ENCODE measurements around the gene ACSM2A.
"Not testable (repeated sequence)": the region's sequence is repeated elsewhere in the genome, so short reads cannot be mapped to it uniquely, and the experiment has no call there.

ACSM2A gene

DNA sequence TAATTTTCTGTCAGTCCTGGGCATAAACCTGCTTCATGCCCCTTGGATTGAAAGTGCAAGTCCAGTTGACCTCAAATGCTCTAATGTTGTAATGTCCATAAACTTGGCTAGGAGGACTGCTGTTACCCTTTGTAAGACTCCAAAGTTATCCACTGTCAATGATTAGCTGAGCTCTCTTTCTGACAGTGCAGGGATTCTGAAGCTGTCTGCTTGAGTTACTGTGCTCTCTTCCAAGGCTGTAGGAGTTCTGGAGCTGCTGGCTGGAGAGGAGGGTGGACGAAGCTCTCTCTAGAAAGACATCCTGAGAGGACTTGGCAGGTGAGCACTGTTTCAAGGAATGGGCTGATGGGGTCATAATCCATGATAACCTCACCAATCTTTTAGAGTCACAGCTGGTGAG is at the start of gene ACSM2A:
ACSM2A (plus strand) TSS at position 158 of the 400 bp plus-strand sequence. CDS start 8,594 bp downstream, outside the sequence.
- FAIRE-seq = not testable (repeated sequence)

DNA sequence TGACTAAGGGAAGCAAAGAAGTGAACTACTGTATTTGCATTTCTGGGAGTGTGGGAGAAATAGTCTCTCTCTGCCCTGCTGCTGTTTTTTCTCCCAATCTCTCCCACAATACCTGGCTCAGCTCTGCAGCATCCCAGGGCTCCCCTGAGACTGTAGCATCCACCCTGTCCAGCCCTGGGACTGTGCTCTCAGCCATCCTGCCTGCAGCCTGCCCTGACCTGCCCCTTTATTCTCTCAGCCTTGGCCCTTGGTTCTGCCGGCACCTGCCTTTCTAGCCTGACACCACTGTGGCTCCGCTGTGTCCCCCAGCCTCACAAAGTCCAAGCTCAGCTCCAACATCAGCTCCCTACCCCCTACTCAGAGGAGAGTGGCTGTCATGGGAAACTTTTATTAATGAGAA is 48.7 kb upstream of the ACSM2A start:
- no peak for FAIRE-seq

DNA sequence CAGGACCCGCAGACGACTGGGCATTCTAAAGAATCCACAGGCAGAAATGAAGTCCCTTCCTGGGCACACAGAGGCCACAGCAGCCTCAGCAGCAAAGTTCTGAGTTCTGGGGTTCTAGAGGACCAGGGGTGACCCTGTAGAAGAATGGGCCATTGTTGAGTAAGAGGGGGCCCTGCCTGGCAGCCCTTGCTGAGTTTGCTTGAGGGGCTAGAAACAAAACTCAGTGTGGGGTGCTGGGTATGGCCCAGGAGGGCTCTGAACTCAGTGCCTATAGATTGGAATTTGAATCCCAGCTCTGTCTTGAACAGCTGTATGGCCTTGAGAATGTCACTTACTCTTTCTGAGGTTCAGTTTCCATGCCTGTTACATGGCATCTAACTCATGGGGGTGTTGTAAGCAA is 46.7 kb upstream of the ACSM2A start, which contains the start of gene PDILT:
PDILT (minus strand) TSS at position 101 of the 400 bp plus-strand sequence. CDS start 5,437 bp downstream, outside the sequence.
- no peak for FAIRE-seq

DNA sequence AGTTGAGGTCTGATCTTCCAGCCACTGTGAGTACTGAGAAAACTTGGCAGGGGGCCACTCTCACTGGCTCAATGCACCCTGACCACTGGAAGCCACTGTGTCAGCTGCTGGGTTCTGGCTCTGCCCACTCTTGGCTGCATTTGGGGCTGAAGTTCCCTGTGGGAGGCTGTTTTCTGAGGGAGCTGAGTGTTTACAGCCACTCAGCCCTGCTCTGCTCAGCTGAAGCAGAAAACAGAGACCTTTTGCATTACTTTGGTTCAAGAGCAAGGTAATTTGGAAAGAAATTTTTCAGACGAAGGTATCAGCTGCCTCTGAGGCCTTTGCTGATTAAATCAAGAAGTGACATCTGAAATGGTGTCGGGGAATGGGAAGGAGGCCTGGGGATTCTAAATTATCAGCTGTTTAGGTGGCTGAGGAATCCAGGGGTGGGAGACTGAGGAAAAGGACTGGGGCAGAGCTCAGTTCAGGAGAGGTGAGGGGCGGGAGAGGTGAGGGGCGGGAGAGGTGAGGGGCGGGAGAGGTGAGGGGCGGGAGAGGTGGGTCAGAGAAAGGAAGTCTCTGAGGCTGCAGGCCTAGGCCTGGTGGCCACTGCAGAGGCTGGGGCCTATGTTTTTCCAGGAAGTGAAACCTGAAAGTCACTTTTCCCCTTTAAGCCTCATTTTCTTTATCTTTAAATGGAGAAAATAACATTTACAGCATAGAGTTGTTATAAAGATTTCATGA is 41.8 kb upstream of the ACSM2A start, which contains the start of gene ACSM5:
ACSM5 (plus strand) TSS at position 137 of the 723 bp plus-strand sequence. CDS start 1,951 bp downstream, outside the sequence.
- FAIRE-seq = no peak

GRCh38 chr16:20410121-20410723 is 41.1 kb upstream of the ACSM2A start:
- no peak for FAIRE-seq

DNA sequence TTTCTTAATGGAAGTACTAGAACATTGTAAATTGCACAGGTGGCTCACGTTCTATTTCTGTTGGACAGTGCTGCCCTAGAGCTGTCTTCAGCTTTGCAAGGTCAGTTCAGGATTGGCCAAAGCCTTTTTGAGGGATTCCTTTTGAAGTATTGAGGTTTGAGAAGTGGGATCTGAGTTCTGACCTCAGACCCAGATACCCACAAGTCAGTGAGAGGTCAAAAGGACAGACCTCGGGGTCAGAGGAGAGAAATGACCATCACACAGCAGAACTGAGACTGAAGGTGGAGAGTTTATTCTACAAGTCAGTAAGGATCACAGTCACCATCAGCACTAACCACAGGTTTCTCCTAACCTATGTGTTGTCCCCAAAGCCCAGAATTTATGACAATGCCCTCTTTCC is 40.3 kb upstream of the ACSM2A start:
- FAIRE-seq = no peak

GRCh38 chr16:20415541-20415940 is 35.8 kb upstream of the ACSM2A start:
- no peak for FAIRE-seq

DNA sequence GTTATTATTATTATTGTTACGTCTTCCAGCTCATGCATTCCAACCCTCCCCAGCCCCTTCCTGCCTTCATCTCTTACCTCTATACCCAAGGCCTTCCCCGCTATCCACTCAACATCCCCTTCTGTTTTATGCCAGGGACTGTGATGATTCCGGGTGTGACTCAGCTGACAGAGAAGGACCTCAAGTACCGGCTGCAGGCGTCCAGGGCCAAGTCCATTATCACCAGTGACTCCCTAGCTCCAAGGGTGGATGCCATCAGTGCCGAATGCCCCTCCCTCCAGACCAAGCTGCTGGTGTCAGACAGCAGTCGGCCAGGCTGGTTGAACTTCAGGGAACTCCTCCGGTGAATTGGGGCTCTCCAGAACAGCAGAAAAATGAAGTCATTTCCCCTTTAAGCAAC is 32.2 kb upstream of the ACSM2A start:
- not testable (repeated sequence) for FAIRE-seq

DNA sequence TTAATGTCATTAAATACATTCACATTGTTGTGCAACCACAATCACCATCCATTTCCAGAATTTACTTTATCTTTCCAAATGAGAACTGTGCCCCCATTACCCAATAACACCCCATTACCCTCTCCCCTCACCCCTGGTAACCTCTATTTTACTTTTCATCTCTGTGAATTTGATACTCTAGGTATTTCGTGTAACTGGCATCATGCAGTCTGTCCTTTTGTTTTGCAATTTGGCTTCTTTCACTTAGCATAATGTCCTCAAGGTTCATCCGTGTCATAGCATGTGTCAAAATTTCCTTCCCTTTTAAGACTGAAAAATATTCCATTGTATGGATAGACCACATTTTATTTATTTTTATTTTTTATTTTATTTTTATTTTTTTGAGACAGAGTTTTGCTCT is 29.6 kb upstream of the ACSM2A start:
- not testable (repeated sequence) for FAIRE-seq

- not testable (repeated sequence) for FAIRE-seq
Observed at GRCh38 chr16:20423772-20424128, 27.6 kb upstream of the ACSM2A start.

DNA sequence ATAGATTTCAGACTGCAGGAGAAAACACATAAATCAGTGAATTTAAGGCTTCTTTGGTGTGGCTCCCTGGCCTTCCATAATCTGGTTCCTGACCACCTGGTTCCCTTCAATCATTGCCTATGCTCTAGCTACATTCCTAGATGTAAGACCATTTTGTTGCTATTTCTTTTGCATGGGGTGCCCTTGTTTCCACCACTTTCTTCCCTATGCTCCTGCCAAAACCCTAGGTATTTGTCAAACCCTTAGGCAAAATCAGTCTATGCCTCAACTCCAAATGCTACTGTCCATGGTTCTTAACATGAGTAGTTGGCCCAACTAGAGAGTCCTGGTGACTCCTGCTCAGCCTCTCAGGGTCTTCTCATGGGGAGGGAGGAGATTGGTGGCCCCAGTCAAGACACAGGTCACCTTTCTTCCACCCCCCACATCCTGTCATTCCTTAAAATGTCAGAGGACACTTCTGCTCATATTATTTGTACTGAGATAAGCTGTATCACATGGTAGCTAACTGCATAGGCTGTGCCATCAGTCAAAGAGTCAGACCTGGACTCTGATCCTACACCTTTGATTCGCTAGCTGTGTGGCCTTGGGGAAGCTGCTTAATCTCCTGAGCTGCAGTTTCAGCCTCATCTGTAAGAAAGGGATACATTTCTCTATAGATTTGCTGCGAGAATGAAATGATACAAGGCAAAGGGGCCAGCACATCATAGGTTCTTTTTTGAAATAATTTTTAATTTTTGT is 27.0 kb upstream of the ACSM2A start:
- no peak for FAIRE-seq

- FAIRE-seq = not testable (repeated sequence)
Observed at GRCh38 chr16:20427401-20427797, 23.9 kb upstream of the ACSM2A start.

DNA sequence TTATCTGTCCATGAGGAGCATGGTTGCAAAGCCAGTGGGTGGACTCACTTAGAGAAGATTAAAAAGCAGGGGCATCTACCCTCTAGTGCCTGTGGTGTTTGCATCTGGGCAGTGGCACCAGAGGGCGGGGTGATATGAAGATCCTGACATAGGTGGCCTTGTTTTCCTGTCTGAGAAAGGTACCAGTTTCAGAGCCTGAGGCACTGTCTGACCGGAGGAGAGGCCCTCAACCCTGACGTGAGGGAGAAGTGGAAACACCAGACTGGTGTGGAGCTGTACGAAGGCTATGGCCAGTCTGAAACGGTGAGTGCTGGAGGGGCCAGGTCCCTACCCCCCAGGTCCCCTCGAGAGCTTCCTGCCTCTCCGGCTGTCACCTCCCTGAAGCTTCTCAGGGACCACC is 21.8 kb upstream of the ACSM2A start:
- FAIRE-seq = not testable (repeated sequence)

DNA sequence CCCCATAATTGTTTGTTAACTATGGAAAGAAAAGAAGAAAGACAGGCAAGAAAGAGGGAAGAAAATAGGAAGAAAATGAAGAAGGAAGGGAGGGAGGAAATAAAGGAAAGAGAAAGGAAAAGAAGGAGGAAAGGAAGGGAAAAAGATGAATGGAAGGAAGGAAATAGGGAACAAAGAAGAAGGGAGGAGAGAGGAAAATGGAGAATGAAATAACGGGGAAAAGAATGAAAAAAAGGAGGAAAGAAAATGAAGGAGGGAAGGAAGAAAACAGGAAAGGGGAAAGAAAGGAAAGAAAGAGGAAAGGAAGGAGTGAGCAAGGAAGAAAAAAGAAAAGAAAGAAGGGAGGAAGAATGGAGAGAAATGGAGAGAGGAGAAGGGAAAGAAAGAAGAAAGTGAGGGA is 20.8 kb upstream of the ACSM2A start:
- not testable (repeated sequence) for FAIRE-seq

DNA sequence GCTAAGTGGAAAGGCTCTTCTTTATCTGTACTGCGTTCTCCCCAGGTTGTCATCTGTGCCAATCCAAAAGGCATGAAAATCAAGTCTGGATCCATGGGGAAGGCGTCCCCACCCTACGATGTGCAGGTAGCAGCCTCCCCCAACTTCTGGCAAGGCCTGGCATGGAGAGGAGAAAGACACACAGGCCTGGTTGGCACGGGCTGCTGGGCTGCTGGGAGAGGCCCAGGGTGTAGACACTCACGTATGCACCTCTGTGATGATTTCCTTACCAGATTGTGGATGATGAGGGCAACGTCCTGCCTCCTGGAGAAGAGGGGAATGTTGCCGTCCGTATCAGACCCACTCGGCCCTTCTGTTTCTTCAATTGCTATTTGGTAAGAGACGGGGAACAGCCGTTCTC is 20.4 kb upstream of the ACSM2A start:
- FAIRE-seq = no peak

- not testable (repeated sequence) for FAIRE-seq
Observed at GRCh38 chr16:20438950-20439349, 12.4 kb upstream of the ACSM2A start.

DNA sequence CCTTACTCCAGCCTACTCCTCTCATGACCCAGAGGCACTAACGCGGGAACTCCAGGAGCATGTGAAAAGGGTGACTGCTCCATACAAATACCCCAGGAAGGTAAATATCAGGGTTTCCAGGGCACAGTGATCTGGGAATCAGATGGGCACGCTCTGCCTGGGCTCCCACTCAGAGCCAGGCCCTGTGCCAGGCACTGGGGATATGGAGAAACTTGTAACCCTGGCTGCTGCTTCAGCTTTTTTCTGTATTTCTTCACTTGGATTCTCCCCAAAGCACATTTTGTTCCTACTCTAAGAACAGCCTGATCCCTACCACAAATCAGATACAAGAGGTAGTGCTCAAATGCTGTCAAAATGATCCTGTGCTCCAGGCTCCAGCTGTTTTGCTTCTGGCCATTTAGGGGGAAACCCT is 11.5 kb upstream of the ACSM2A start:
- not testable (repeated sequence) for FAIRE-seq

GRCh38 chr16:20440731-20441130 is 10.6 kb upstream of the ACSM2A start:
- FAIRE-seq = not testable (repeated sequence)

DNA sequence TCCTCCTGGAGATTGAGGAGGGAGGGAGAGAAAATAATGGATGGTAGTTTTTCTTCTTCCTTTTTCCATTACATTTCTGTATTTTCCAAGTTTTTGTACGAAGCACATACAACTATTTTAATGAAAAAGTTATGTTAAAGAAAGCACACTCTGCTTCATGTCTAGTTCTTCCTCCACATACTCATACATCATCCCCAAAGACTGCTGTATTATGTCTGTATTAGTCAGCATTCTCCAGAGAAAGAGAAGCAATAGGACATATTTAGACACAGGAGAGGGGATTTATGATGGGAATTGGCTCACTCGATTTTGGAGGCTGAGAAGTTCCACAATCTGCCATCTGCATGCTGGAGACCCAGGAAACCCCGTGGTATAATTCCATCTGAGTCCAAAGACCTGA is 10.1 kb upstream of the ACSM2A start:
- FAIRE-seq = no peak

DNA sequence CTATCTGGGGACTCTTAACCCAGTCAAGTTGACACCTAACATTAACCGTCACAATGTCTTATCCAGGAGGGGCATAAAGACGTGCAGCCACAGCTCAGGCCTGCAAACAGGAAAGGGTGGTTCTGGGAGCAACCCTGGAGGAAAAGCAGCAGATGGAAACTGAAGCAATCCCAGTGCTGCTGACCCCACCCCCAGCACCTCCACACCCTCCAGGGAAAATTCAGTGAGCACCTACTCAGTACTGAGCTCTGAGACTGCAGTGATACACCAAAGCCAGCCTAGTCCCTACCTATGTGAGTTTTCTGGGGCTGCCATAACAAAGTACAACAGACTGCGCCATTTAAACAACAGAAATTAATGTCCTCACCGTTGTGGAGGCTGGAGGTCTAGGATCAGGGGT is 9.5 kb upstream of the ACSM2A start:
- FAIRE-seq = not testable (repeated sequence)

DNA sequence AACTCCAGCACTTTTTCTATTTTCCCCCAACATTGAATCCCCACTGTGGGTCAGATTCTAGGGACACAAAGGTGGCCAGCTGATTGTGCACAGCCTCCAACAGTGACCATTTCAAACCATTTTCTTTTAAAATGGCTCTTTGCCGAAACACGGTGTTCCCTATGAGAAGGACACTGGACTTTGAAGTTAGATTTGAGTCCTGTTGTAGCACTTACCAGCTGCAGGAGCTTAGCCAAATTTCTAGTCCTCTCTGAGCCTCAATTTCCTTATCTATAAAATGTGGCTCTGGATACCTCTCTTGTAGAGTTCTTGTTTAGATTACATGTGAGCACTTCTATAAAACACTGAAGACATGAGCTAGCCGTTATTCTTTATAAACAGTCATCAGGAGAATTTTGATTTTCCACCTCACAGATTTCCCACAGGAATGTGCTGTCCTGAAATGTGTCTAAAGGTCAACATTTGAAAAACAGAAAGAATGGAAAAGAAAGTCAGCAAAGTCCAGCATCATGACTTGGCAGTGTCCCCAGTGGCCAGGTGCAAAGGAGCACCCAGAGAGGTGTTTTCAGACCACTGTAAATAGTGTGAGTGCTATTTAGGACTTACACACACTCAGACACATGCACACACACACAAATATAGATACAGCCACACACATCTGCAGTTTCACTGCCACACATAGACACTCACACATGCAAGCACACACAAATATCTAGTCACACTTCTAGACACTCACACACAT is 4.5 kb upstream of the ACSM2A start:
- not testable (repeated sequence) for FAIRE-seq

DNA sequence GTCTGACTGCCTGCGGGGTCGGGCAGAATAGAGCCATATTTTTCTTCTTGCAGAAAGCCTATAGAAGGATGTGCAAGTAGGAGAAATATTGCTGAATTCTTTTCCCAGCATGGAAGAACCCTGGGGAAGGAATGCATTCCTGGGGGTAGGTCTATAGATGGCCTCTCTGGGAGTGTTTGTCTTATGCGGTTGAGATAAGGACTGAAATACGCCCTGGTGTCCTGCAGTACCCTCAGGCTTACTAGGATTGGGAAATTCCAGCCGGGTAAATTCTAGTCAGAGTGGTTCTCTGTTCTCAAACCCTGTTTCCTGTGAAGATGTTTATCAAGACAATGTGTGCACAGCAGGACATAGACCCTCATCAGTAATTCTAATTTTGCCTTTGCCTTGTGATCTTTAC is 2.3 kb downstream of the ACSM2A start:
- not testable (repeated sequence) for FAIRE-seq

DNA sequence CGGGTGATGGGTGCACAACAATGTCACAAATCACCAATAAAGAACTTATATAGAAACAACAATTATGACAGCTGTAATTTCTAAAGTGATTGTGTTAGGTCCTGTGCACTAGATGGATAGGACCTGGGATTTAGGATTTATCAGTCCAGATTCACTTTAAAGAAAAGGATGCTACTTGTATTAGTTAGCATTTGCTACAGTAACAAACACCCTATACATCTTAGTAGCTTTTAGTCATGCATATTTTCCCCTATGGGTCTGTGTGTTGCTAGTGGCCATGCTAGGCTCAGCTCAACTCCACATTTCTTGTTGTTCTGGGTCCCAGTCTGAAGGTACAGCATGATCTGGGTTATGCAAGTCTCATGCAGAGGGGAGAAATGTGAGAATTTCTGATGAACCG is 7.9 kb downstream of the ACSM2A start:
- FAIRE-seq = not testable (repeated sequence)

Measured in A204.1 (cell line).